ENCODE results near the gene VRK2. TPM values are rescaled to one million over a fixed set of nuclear protein-coding genes. Genes with fewer than 3 reads are reported as not detected.
"Not testable (repeated sequence)": the region's sequence is repeated elsewhere in the genome, so short reads cannot be mapped to it uniquely, and the experiment has no call there.

Gene VRK2
- total RNA-seq, 1 donor, result 22.1 TPM

- H3K27ac ChIP-seq (ENCODE audit: low read depth, low read length), result no peak overlapping the region
- H3K79me2 ChIP-seq (ENCODE audit: insufficient read depth, low read length), result no peaks in the 10 kb centered on the region
- H3K4me2 ChIP-seq (ENCODE audit: insufficient read depth, low read length), result no peak overlapping the region
- no peaks in the 10 kb centered on the region for H3K9me3 ChIP-seq (ENCODE audit: low read depth, low read length)
- no peaks in the 10 kb centered on the region for H3K27me3 ChIP-seq (ENCODE audit: insufficient read depth, low read length)
- H2AFZ ChIP-seq (ENCODE audit: low read length), result no peak overlapping the region
- H3K4me1 ChIP-seq (ENCODE audit: insufficient read depth, low read length), result no peaks in the 10 kb centered on the region
- H3K4me3 ChIP-seq (ENCODE audit: insufficient read depth, low read length), result no peak overlapping the region
- no peaks in the 10 kb centered on the region for H4K20me1 ChIP-seq (ENCODE audit: insufficient read depth, low read length)
- no peak for TF ChIP-seq CTCF (IDR thresholded peaks at IDR 0.05; ENCODE audit: extremely low read depth, low read depth, low read length)
- H3K36me3 ChIP-seq (ENCODE audit: insufficient read depth, low read length), result no peaks in the 10 kb centered on the region
- no peak for DNase-seq (ENCODE audit: insufficient read length, low spot score, missing footprints)
Measured at GRCh38 chr2:58180635-58181034, 134.0 kb downstream of the VRK2 start.

GRCh38 chr2:58182527-58182926 is 135.9 kb downstream of the VRK2 start:
- H3K36me3 ChIP-seq (ENCODE audit: insufficient read depth, low read length), result no peaks in the 10 kb centered on the region
- H3K27me3 ChIP-seq (ENCODE audit: insufficient read depth, low read length), result no peaks in the 10 kb centered on the region
- no peaks in the 10 kb centered on the region for H3K4me1 ChIP-seq (ENCODE audit: insufficient read depth, low read length)
- no peak overlapping the region for H3K4me3 ChIP-seq (ENCODE audit: insufficient read depth, low read length)
- H3K4me2 ChIP-seq (ENCODE audit: insufficient read depth, low read length), result no peak overlapping the region
- no peak overlapping the region for H2AFZ ChIP-seq (ENCODE audit: low read length)
- DNase-seq (ENCODE audit: insufficient read length, low spot score, missing footprints), result no peak
- no peaks in the 10 kb centered on the region for H3K79me2 ChIP-seq (ENCODE audit: insufficient read depth, low read length)
- no peaks in the 10 kb centered on the region for H4K20me1 ChIP-seq (ENCODE audit: insufficient read depth, low read length)
- H3K27ac ChIP-seq (ENCODE audit: low read depth, low read length), result no peak overlapping the region
- H3K9me3 ChIP-seq (ENCODE audit: low read depth, low read length), result no peaks in the 10 kb centered on the region
- TF ChIP-seq CTCF (IDR thresholded peaks at IDR 0.05; ENCODE audit: extremely low read depth, low read depth, low read length), result no peak

- DNase-seq (ENCODE audit: insufficient read length, low spot score, missing footprints), result no peak
- TF ChIP-seq CTCF (IDR thresholded peaks at IDR 0.05; ENCODE audit: extremely low read depth, low read depth, low read length), result no peak
- H3K79me2 ChIP-seq (ENCODE audit: insufficient read depth, low read length), result no peaks in the 10 kb centered on the region
- H3K4me3 ChIP-seq (ENCODE audit: insufficient read depth, low read length), result no peak overlapping the region
- no peak overlapping the region for H2AFZ ChIP-seq (ENCODE audit: low read length)
- H3K27ac ChIP-seq (ENCODE audit: low read depth, low read length), result no peak overlapping the region
- H3K9me3 ChIP-seq (ENCODE audit: low read depth, low read length), result no peaks in the 10 kb centered on the region
- no peak overlapping the region for H3K4me2 ChIP-seq (ENCODE audit: insufficient read depth, low read length)
- no peaks in the 10 kb centered on the region for H3K4me1 ChIP-seq (ENCODE audit: insufficient read depth, low read length)
- H4K20me1 ChIP-seq (ENCODE audit: insufficient read depth, low read length), result no peaks in the 10 kb centered on the region
- H3K36me3 ChIP-seq (ENCODE audit: insufficient read depth, low read length), result no peaks in the 10 kb centered on the region
- no peaks in the 10 kb centered on the region for H3K27me3 ChIP-seq (ENCODE audit: insufficient read depth, low read length)
Measured at GRCh38 chr2:58186501-58186900, 139.9 kb downstream of the VRK2 start.

GRCh38 chr2:58187022-58187421 is 140.4 kb downstream of the VRK2 start:
- not testable (repeated sequence) for H3K4me3 ChIP-seq (ENCODE audit: insufficient read depth, low read length); H3K4me1 ChIP-seq (ENCODE audit: insufficient read depth, low read length); H3K27me3 ChIP-seq (ENCODE audit: insufficient read depth, low read length); H3K36me3 ChIP-seq (ENCODE audit: insufficient read depth, low read length); DNase-seq (ENCODE audit: insufficient read length, low spot score, missing footprints); H4K20me1 ChIP-seq (ENCODE audit: insufficient read depth, low read length); H3K79me2 ChIP-seq (ENCODE audit: insufficient read depth, low read length); H3K9me3 ChIP-seq (ENCODE audit: low read depth, low read length); H3K27ac ChIP-seq (ENCODE audit: low read depth, low read length); H2AFZ ChIP-seq (ENCODE audit: low read length); H3K4me2 ChIP-seq (ENCODE audit: insufficient read depth, low read length)

Measured in osteoblast (primary cell).